PC-3 (cell line): ENCODE measurements around the gene ZNF438. TPM values are rescaled to one million over a fixed set of nuclear protein-coding genes. Genes with fewer than 3 reads are reported as not detected.

Source experiments
- ATAC-seq: fragments of 200-7000 bp; cut with Tn5 transposase; 2 replicates; pipeline ENCODE4 v1.9.1; 2020; ENCODE audit warnings: mild to moderate bottlenecking, moderate library complexity
- BruUV-seq: library from RNA; stranded (reverse); fragments of 400-500 nt; replicated peaks from 2 replicates; lab custom pipeline; 2021; lab: Mats Ljungman, UMichigan
- CTCF ChIA-PET: fragments of 300-600 bp; sonication (Branson Sonifier 250); formaldehyde crosslinking; loops from one replicate; lab custom pipeline; 2022; ENCODE audit warnings: antibody characterized with exemption; lab: Charles Lee
- POLR2A ChIA-PET: fragments of 300-600 bp; sonication (Branson Sonifier 250); formaldehyde crosslinking; loops from one replicate; lab custom pipeline; 2022; ENCODE audit warnings: antibody characterized with exemption; ENCODE audit not compliant: unreplicated experiment; lab: Charles Lee
- DNase-seq: peaks from one replicate; pipeline ENCODE4 v3.0.0-alpha.2; 2015
- H2AFZ ChIP-seq: fragments of 300-600 bp; sonication (generic); 2 replicates; pipeline ENCODE4 v1.6.0; 2016; ENCODE audit warnings: antibody characterized with exemption, low read length
- H3F3A ChIP-seq: fragments of 300-600 bp; sonication (generic); one replicate; pipeline ENCODE4 v1.6.0; 2017; ENCODE audit warnings: antibody characterized with exemption, low read length, control low read depth, mild to moderate bottlenecking; ENCODE audit not compliant: unreplicated experiment
- H3K27ac ChIP-seq: fragments of 300-600 bp; sonication (generic); 2 replicates; pipeline ENCODE4 v1.5.1; 2016; ENCODE audit warnings: mild to moderate bottlenecking, low read length
- H3K27me3 ChIP-seq: fragments of 300-600 bp; sonication (generic); 2 replicates; pipeline ENCODE4 v1.6.1; 2016; ENCODE audit warnings: low read length, mixed read lengths
- H3K36me3 ChIP-seq: fragments of 300-600 bp; sonication (generic); 2 replicates; pipeline ENCODE4 v1.6.1; 2016; ENCODE audit warnings: low read depth, mixed run types, low read length, mixed read lengths
- H3K4me1 ChIP-seq: fragments of 300-600 bp; sonication (generic); 2 replicates; pipeline ENCODE4 v1.5.1; 2016; ENCODE audit warnings: low read length; ENCODE audit not compliant: insufficient read depth
- H3K4me2 ChIP-seq: fragments of 300-600 bp; sonication (generic); 2 replicates; pipeline ENCODE4 v1.6.0; 2016; ENCODE audit warnings: low read length
- H3K4me3 ChIP-seq: fragments of 300-600 bp; sonication (generic); 2 replicates; pipeline ENCODE4 v1.5.1; 2016; ENCODE audit warnings: mild to moderate bottlenecking, low read length, mixed read lengths
- H3K79me2 ChIP-seq: fragments of 300-600 bp; sonication (generic); 2 replicates; pipeline ENCODE4 v1.6.1; 2017; ENCODE audit warnings: low read length, mixed read lengths
- H3K9ac ChIP-seq: fragments of 300-600 bp; sonication (generic); 2 replicates; pipeline ENCODE4 v1.6.0; 2016; ENCODE audit warnings: mild to moderate bottlenecking, low read length
- H3K9me2 ChIP-seq: fragments of 300-600 bp; sonication (generic); replicated peaks from 2 replicates; pipeline ENCODE4 v1.6.1; 2016; ENCODE audit warnings: mixed run types, low read length, mixed read lengths
- H3K9me3 ChIP-seq: fragments of 300-600 bp; sonication (generic); 2 replicates; pipeline ENCODE4 v1.6.1; 2016; ENCODE audit warnings: low read length, mixed read lengths
- H4K20me1 ChIP-seq: fragments of 300-600 bp; sonication (generic); 2 replicates; pipeline ENCODE4 v1.6.1; 2016; ENCODE audit warnings: low read length, mixed read lengths
- EZH2 ChIP-seq: fragments of 300-600 bp; sonication (generic); IDR thresholded peaks from one replicate; pipeline ENCODE4 v1.6.1; 2017; ENCODE audit warnings: antibody characterized with exemption, mild to moderate bottlenecking, low read length; ENCODE audit not compliant: unreplicated experiment
- EZH2phosphoT487 ChIP-seq: fragments of 300-600 bp; sonication (generic); IDR thresholded peaks from 2 replicates; pipeline ENCODE4 v1.6.1; 2018; ENCODE audit warnings: mild to moderate bottlenecking, antibody characterized with exemption, low read length, borderline replicate concordance
- intact Hi-C: fragments of 100-400 bp; cut with micrococcal nuclease; formaldehyde crosslinking; loops from 2 replicates; pipeline ENCODE4 v1.9.0; 2023
- total RNA-seq: library from RNA; depleted of rRNA; stranded (reverse); fragments of >200 nt; gene quantifications from 2 replicates; pipeline ENCODE4 v1.2.3, GENCODE V29; 2014
- TF ChIP-seq, protein P1 (sequence below): fragments of 300-600 bp; sonication (generic); conservative IDR thresholded peaks from 2 replicates; pipeline ENCODE4 v1.5.1; 2017; ENCODE audit warnings: antibody characterized with exemption, low read depth, mild to moderate bottlenecking, low read length

Gene ZNF438
- total RNA-seq, 1 experiment from 2014 or later = 0.98 TPM

DNA sequence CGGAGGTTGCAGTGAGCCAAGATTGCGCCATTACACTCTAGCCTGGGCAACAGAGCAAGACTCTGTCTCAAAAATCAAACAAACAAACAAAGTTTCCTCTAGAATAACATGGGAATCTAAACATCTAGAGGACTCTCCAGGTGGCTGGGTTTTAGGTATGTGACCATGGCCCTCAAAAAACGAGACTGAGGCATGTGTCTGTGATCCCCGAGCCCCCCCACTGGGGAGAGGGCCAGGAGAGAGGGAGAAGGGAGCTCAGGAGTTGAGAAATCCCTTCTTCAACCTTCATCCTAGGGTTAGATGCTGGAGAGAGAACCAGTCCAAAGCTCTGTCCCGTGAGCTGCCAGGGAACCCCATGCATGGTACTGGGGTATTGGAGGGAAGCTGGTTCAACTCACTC lies 214.1 kb downstream of the ZNF438 start:
- Histone ChIP-seq H3K27me3 (no peaks in the 10 kb centered on the region), H3K4me1 (peaks cover 19% of the 10 kb centered on the region), H3K79me2 (no peaks in the 10 kb centered on the region), H3K9me2 (no peaks in the 10 kb centered on the region), H3K27ac (no peak overlapping the region), H3F3A (no peaks in the 10 kb centered on the region), H3K9ac (no peak overlapping the region), H3K4me3 (no peak overlapping the region), H3K9me3 (no peaks in the 10 kb centered on the region), H4K20me1 (no peaks in the 10 kb centered on the region), H2AFZ (no peak overlapping the region), H3K4me2 (no peak overlapping the region), H3K36me3 (no peaks in the 10 kb centered on the region)
- intact Hi-C loops = no loop called here
- DNase-seq (no peak), ATAC-seq (no peak)
- no peak for TF ChIP-seq EZH2
- TF ChIP-seq, protein P1, sequence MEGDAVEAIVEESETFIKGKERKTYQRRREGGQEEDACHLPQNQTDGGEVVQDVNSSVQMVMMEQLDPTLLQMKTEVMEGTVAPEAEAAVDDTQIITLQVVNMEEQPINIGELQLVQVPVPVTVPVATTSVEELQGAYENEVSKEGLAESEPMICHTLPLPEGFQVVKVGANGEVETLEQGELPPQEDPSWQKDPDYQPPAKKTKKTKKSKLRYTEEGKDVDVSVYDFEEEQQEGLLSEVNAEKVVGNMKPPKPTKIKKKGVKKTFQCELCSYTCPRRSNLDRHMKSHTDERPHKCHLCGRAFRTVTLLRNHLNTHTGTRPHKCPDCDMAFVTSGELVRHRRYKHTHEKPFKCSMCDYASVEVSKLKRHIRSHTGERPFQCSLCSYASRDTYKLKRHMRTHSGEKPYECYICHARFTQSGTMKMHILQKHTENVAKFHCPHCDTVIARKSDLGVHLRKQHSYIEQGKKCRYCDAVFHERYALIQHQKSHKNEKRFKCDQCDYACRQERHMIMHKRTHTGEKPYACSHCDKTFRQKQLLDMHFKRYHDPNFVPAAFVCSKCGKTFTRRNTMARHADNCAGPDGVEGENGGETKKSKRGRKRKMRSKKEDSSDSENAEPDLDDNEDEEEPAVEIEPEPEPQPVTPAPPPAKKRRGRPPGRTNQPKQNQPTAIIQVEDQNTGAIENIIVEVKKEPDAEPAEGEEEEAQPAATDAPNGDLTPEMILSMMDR = no peak
- no peak for TF ChIP-seq EZH2phosphoT487
- CTCF ChIA-PET = no interaction called here
- POLR2A ChIA-PET = no interaction called here
- BruUV-seq = no TSS peak

DNA sequence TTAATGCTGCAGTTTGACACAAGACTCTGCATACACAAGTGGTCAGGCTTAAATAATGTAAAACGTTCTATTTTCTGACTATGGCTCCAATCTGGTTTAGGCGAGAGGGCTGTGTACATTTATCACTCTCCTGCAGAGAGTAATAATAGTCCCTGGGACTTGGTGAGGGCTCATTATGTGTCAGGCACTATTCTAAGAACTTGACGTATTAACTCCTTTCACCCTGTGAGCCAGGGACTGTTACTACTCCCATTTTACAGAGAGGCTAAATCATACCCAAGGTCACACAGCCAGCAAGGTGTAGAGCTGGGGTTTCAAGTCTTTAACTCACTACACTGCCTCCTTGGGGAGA lies 214.9 kb downstream of the ZNF438 start:
- Histone ChIP-seq H3K27me3 (no peaks in the 10 kb centered on the region), H3K4me2 (no peak overlapping the region), H3K4me1 (peaks cover 19% of the 10 kb centered on the region), H3K9ac (no peak overlapping the region), H3K27ac (no peak overlapping the region), H3K4me3 (no peak overlapping the region), H3K9me3 (no peaks in the 10 kb centered on the region), H3K9me2 (no peaks in the 10 kb centered on the region), H3K36me3 (no peaks in the 10 kb centered on the region), H4K20me1 (no peaks in the 10 kb centered on the region), H2AFZ (no peak overlapping the region), H3F3A (no peaks in the 10 kb centered on the region), H3K79me2 (no peaks in the 10 kb centered on the region)
- ChIA-PET POLR2A (no interaction called here), CTCF (no interaction called here)
- TF ChIP-seq EZH2 (no peak), EZH2phosphoT487 (no peak)
- no peak for DNase-seq
- intact Hi-C loops = no loop called here
- ATAC-seq = no peak
- no TSS peak for BruUV-seq

DNA sequence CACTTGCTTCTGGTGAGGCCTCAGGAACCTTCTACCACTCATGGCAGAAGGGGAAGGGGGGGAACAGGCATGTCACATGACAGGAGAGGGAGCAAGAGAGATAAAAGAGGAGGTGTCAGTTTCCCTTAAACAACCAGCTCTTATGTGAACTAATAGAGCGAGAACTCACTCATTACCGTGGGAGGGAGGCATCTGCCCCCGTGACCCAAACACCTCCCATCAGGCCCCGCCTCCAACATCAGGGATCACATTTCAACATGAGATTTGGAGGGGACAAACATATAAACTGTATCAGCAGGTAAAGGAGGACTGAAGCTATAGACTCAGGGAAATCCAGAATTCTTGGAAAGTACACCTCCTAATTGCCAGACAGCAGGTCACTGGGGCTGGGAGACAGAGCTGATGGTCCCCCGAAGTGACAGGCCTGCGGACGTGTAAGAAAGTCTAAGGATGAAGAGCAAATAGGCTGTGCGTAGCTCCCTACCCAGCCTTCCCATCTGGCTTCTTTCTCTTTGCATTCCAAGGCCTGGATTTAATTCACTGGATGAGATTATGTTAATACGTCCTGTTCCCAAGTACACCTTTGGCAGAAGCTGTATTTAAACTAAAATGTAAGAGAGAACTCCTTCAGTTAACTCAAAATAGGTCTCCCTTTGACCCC lies 215.4 kb downstream of the ZNF438 start:
- CTCF ChIA-PET = no interaction called here

More for the DNA sequence above, 215.4 kb downstream of the ZNF438 start:
- Histone ChIP-seq H3K4me3 (no peak overlapping the region), H3K27ac (no peak overlapping the region), H4K20me1 (no peaks in the 10 kb centered on the region), H3K9me2 (no peaks in the 10 kb centered on the region), H3K4me1 (peaks cover 19% of the 10 kb centered on the region), H2AFZ (no peak overlapping the region), H3K4me2 (no peak overlapping the region), H3K27me3 (no peaks in the 10 kb centered on the region), H3K9ac (no peak overlapping the region), H3K36me3 (no peaks in the 10 kb centered on the region), H3K9me3 (no peaks in the 10 kb centered on the region), H3F3A (no peaks in the 10 kb centered on the region), H3K79me2 (no peaks in the 10 kb centered on the region)
- ATAC-seq = no peak
- intact Hi-C loops = no loop called here
- no TSS peak for BruUV-seq
- POLR2A ChIA-PET = no interaction called here
- no peak for DNase-seq
- TF ChIP-seq EZH2 = no peak
- TF ChIP-seq EZH2phosphoT487 = no peak
- TF ChIP-seq, protein P1 = no peak
